Activated CD4-positive, CD25-positive, alpha-beta regulatory T cell treated with anti-CD3 and anti-CD28 coated beads, Interleukin-2, amount 50 U/mL, for 24 hours (primary cell): Measurements from ENCODE around the gene XPC.
A peak's percentile ranks its signal among the peaks of the same experiment; 100 is the strongest.

Experiments
- ATAC-seq, 2 donors: fragments of 150-1000 bp; cut with Tn5 transposase; one replicate each; pipeline ENCODE4 v1.10.0; 2021; ENCODE audit warnings: mild to moderate bottlenecking in 1 of 2, moderate library complexity in 1 of 2

The XPC gene

GRCh38 chr3:14146381-14147065 is 31.9 kb downstream of the XPC start:
- no peak for ATAC-seq

DNA sequence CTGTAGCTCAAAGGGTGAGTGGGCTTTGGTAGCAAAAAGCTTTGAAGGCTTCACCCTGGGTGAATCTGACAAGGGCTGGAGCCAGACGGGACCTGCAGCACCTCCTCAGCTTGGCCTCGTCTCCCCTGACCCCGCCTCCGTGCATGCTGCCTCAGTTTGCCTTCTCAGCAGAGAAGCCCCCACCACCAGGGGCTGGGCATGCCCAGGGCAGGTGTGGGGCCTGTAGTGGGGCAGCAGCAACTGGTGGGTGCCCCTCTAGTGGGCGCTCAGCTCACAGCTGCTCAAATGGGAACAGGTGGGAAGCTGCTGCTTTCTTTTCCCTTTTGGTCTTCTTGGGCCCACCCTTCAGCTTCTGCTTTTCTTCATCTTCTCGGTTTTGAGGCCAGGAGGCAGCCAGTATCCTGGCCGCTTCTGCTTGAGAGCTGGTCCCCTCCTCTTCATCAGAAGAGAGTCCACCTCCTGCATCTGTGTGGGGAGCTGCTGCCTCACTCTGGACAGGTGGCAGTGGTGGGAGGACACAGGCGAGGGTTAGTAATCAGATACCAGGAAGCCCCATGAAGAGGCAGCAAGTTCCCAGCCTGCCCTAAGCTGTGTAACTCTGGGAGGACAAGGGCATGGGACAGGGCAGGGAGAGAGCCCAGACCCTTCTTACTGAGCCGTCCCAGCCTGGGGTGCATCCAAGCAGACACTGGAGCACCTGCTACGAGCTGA is 32.6 kb downstream of the XPC start:
- no peak for ATAC-seq

GRCh38 chr3:14145236-14145635 is 33.2 kb downstream of the XPC start:
- ATAC-seq, result no peak

GRCh38 chr3:14144423-14145075 is 33.9 kb downstream of the XPC start:
- ATAC-seq, result peak; percentile 83 to 84

GRCh38 chr3:14143271-14144225 is 34.9 kb downstream of the XPC start:
- ATAC-seq, result no peak

GRCh38 chr3:14142567-14143270 is 35.7 kb downstream of the XPC start:
- ATAC-seq, result peak; percentile 13 to 31

DNA sequence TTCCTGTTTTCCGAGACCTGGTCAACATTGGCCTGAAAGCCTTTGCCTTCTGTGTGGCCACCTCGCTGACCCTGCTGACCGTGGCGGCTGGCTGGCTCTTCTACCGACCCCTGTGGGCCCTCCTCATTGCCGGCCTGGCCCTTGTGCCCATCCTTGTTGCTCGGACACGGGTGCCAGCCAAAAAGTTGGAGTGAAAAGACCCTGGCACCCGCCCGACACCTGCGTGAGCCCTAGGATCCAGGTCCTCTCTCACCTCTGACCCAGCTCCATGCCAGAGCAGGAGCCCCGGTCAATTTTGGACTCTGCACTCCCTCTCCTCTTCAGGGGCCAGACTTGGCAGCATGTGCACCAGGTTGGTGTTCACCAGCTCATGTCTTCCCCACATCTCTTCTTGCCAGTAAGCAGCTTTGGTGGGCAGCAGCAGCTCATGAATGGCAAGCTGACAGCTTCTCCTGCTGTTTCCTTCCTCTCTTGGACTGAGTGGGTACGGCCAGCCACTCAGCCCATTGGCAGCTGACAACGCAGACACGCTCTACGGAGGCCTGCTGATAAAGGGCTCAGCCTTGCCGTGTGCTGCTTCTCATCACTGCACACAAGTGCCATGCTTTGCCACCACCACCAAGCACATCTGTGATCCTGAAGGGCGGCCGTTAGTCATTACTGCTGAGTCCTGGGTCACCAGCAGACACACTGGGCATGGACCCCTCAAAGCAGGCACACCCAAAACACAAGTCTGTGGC is 36.6 kb downstream of the XPC start:
- no peak for ATAC-seq

- no peak for ATAC-seq
Measured at GRCh38 chr3:14141144-14141543, 37.3 kb downstream of the XPC start.

DNA sequence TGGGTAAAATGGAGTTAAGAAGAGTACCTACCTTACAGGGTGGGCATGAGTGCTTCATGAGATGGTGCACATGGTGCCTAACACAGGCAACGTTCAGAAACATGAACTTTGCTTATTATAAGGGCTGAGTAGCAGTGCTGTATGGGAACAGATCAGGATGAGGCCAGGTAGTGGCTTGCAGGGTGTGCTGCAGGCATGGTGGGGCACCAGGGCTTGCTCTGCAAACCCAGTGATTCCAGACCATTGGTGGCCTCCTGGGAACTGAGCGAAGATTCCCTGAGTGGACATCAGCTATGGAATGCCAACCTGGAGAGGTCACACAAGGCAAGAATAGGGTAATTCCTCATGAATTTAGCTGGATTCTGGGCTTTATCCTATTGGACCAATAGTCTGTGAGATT is 37.7 kb downstream of the XPC start:
- ATAC-seq, result no peak

DNA sequence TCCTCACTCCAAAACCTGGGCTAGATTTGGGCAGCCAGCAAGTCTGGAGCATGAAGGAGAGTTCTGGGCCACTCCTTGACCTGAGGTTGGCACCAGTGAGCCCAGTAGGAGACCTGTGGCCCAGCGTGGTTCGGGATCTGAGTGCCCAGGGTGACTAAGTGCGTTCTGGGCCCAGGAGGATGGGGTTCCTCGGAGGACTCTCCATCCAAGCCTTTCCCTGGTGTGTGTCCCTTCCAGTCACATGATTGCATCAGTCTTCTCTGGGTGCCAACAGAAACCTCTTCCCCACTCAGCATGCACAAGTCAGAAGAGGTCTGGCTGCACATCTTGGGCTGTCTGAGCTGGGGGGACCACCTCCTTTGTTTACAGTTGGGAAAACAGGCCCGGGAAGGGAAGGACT is 38.6 kb downstream of the XPC start:
- ATAC-seq, result no peak

GRCh38 chr3:14138878-14139655 is 39.3 kb downstream of the XPC start:
- ATAC-seq, result no peak

DNA sequence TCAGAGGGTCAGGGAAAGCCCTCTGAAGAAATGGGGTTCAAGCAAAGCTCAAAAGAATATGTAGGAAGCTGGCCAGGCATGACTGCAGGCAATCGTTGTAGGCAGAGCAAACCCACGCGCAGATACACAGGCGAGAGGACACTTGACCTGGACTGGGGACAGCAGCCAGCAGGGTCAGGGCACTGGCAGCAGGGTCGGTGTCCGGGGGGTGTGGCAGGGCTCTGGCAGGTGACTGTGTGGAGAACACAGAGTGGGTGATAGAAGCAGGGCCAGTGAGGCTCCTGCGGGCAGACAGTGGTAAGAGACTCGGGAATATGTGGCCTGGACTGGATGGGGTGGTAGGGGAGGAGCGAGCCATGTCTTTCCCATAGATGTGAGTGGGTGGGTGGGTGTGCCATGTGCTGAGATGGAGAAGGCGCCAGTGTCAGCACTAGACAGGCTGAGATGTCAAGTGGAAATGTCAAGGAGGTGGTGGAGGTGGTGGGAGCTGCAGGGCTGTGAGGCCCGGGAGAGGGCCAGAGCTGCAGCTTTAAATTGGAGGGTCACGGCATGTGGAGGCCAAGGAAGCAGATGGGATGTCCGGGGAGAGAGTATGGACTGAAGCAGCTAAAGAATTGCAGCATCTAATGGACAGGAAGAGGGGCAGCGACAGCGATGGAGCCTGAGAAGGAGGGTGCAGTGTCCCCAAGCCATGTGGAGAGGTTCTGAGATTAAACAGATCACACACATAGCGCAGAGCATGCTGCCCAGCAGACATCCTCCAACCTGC is 40.1 kb downstream of the XPC start:
- ATAC-seq, result no peak

DNA sequence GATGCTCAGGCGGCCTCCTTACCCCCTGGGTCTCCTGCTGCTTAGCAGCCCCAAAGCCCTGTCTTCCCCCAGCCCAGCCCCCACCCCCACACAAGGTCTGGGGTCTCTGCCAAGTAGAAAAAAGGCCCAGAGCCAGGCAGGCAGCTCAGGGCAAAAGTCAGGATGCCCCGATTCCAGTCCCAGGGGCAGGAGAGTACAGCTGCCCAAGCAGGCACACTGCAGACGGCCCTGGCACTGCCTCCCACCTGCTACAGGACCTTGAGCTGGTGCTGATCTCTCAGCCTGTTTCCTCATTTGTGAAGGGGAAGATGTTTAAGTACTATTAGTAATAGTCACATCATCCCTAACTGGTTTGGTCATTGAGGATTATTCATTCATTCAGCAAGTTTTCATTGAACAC is 41.0 kb downstream of the XPC start:
- ATAC-seq, result no peak

DNA sequence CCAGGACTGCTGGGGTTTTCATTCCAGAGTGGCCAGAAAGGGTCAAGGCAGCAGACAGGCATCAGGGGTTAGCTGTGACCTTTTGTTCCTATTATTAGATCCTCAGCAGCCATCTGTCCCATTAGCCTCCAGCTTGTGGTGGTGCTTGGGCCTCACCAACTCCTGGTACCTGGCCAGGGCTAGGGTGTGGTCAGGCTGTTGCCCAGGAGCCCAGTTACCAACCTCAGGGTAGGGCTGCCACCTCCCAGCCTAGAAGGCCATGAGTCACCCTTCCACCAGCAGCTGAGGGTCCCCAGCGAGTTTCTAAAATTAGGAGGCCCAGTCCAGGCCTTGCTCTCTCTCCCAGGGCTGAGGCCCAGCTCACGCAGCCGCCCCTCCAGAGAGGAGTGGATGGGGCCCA is 41.4 kb downstream of the XPC start:
- no peak for ATAC-seq

DNA sequence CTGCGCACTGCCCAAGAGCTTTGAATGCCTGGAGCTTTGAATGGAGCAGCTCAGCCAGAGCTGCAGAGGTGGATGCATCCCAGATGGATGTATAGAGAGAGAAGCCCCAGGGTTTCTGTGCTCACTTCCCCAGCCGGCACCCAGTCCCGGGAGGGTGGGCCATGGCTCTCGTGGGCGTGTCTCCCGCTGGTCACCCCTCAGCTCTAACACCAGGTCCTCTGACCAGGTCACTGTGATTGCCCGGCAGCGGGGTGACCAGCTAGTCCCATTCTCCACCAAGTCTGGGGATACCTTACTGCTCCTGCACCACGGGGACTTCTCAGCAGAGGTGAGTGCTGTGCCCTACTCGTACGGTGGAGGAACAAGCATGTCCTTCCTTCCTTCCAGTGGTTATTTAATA is 42.8 kb downstream of the XPC start:
- ATAC-seq, result no peak

GRCh38 chr3:14134291-14134690 is 44.1 kb downstream of the XPC start:
- ATAC-seq, result no peak

DNA sequence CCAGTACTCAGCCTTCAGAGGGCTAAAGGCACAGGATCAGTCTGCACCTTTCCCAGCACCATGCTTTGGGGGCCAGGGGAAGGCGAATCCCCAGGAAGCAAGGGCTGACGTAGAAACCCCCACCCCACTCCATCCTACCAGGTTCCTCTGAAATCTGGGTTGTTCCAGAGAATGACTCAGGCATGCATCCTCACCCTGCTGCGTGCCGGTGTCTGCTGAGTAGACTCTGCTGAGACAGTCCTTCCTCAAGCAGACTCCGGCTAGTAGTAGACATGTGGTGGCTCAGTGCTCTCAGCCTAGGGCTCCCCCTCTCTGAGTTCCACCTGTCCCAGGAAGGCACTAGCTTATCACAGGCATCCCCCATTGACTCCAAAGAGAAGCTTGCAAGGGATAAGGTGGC is 44.5 kb downstream of the XPC start:
- ATAC-seq, result no peak

GRCh38 chr3:14133188-14133800 is 45.1 kb downstream of the XPC start:
- ATAC-seq, result no peak

- ATAC-seq, result no peak
Measured at GRCh38 chr3:14132689-14133088, 45.7 kb downstream of the XPC start.
